PFSK-1 (cell line): ENCODE data around the gene CAMKMT.

Experiments
- POLR2AphosphoS5 ChIP-seq: IDR thresholded peaks from 2 replicates; pipeline ENCODE4 v1.6.1; 2012; ENCODE audit warnings: low read depth, mild to moderate bottlenecking, control low read depth, low read length, moderate library complexity
- REST ChIP-seq, 2 experiments: IDR thresholded peaks; 2 replicates each; pipeline versions ENCODE4 v1.6.1 to v1.8.0; 2011 to 2012; ENCODE audit warnings: low read depth in 2 of 2, low read length in 2 of 2, control low read depth in 1 of 2, inconsistent platforms in 1 of 2, mild to moderate bottlenecking in 1 of 2, moderate library complexity in 1 of 2; ENCODE audit not compliant: insufficient read depth in 1 of 2
- SIN3A ChIP-seq: IDR thresholded peaks from 2 replicates; pipeline ENCODE4 v1.6.1; 2012; ENCODE audit warnings: mild to moderate bottlenecking, low read length, moderate library complexity, borderline replicate concordance; ENCODE audit not compliant: insufficient read depth
- TAF1 ChIP-seq: IDR thresholded peaks from 2 replicates; pipeline ENCODE4 v1.6.1; 2012; ENCODE audit warnings: low read length, control low read depth, borderline replicate concordance; ENCODE audit not compliant: insufficient read depth

GRCh38 chr2:44354761-44355160, 7.0 kb upstream of the CAMKMT start:
- TF ChIP-seq REST (IDR thresholded peaks at IDR 0.05; ENCODE audit: insufficient read depth in 1 of 2, low read depth in 2 of 2, low read length in 2 of 2) (no peak), TAF1 (no peak), POLR2AphosphoS5 (no peak), SIN3A (no peak)
